ENCODE data around the gene KCNJ13. TPM values are rescaled to one million over a fixed set of nuclear protein-coding genes. Genes with fewer than 3 reads are reported as not detected.

KCNJ13 gene
- total RNA-seq, 1 experiment from 2014 or later, result not detected

GRCh38 chr2:232781765-232782164 lies 5.4 kb upstream of the KCNJ13 start:
- H3K27ac Mint-ChIP-seq (ENCODE audit: low read depth, unreplicated experiment), result peak overlapping the region; percentile 80
- no peaks in the 10 kb centered on the region for H3K27me3 Mint-ChIP-seq (ENCODE audit: insufficient read depth, unreplicated experiment)
- H3K4me1 Mint-ChIP-seq (ENCODE audit: insufficient read depth, unreplicated experiment), result peaks cover 7% of the 10 kb centered on the region
- H3K4me3 Mint-ChIP-seq (ENCODE audit: unreplicated experiment), result no peak overlapping the region
- ChIA-PET CTCF (no interaction called here), POLR2A (interaction anchor here (0.7 to 1.3 kb wide), 2 partner anchors 35 to 476 kb away, joined by 3 read pairs; no protein-coding TSS in a partner anchor)
- H3K9me3 Mint-ChIP-seq (ENCODE audit: unreplicated experiment), result no peaks in the 10 kb centered on the region
- no TSS peak for BruUV-seq (replicated peaks)
- no peak for TF ChIP-seq CTCF (IDR thresholded peaks at IDR 0.05; ENCODE audit: unreplicated experiment)
- peak; percentile 54 for DNase-seq (ENCODE audit: unreplicated experiment)
- intact Hi-C loops (cut with micrococcal nuclease), result no loop called here
- peaks cover 57% of the 10 kb centered on the region for H3K36me3 Mint-ChIP-seq (ENCODE audit: insufficient read depth, unreplicated experiment)

DNA sequence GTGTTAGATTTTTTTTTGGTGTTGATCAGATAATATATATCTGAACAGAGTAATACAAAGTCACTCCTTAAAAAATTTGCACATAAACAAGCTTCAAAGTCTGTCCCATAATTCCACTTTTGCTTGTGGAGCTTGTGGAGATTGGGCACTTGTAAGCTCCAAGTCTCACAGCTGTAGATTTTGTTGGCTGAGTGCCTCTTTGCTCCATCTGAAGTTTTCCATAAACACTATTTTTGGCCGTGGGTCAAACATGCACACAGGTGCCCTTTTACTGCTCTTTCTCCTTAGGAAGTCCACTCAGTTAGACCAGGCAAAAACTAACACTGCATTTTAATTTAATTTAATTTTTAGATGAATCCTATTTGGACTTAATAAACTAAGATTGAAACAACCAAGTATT lies 3.6 kb upstream of the KCNJ13 start:
- CTCF ChIA-PET, result interaction anchor here (1.1 kb wide), 1 partner anchor 7 kb away, joined by 4 read pairs; no protein-coding TSS in a partner anchor

GRCh38 chr2:232779465-232779864 lies 3.1 kb upstream of the KCNJ13 start:
- Mint-ChIP-seq H3K27ac (ENCODE audit: low read depth, unreplicated experiment) (no peak overlapping the region), H3K36me3 (ENCODE audit: insufficient read depth, unreplicated experiment) (peaks cover 67% of the 10 kb centered on the region), H3K4me1 (ENCODE audit: insufficient read depth, unreplicated experiment) (peaks cover 7% of the 10 kb centered on the region), H3K4me3 (ENCODE audit: unreplicated experiment) (no peak overlapping the region), H3K27me3 (ENCODE audit: insufficient read depth, unreplicated experiment) (no peaks in the 10 kb centered on the region), H3K9me3 (ENCODE audit: unreplicated experiment) (no peaks in the 10 kb centered on the region)
- BruUV-seq (replicated peaks), result no TSS peak
- DNase-seq (ENCODE audit: unreplicated experiment), result no peak
- no peak for TF ChIP-seq CTCF (IDR thresholded peaks at IDR 0.05; ENCODE audit: unreplicated experiment)
- intact Hi-C loops (cut with micrococcal nuclease), result no loop called here
- ChIA-PET POLR2A (interaction anchor here (1.5 kb wide), 1 partner anchor 82 kb away, joined by 5 read pairs; the partner anchor contains the start of gene GIGYF2), CTCF (no interaction called here)

More for the DNA sequence above, 3.6 kb upstream of the KCNJ13 start:
- DNase-seq (ENCODE audit: unreplicated experiment), result no peak
- peaks cover 66% of the 10 kb centered on the region for H3K36me3 Mint-ChIP-seq (ENCODE audit: insufficient read depth, unreplicated experiment)
- TF ChIP-seq CTCF (IDR thresholded peaks at IDR 0.05; ENCODE audit: unreplicated experiment), result no peak
- no peaks in the 10 kb centered on the region for H3K27me3 Mint-ChIP-seq (ENCODE audit: insufficient read depth, unreplicated experiment)
- intact Hi-C loops (cut with micrococcal nuclease), result no loop called here
- peaks cover 7% of the 10 kb centered on the region for H3K4me1 Mint-ChIP-seq (ENCODE audit: insufficient read depth, unreplicated experiment)
- no peak overlapping the region for H3K4me3 Mint-ChIP-seq (ENCODE audit: unreplicated experiment)
- H3K27ac Mint-ChIP-seq (ENCODE audit: low read depth, unreplicated experiment), result no peak overlapping the region
- no TSS peak for BruUV-seq (replicated peaks)
- POLR2A ChIA-PET, result interaction anchor here (1.5 kb wide), 1 partner anchor 83 kb away, joined by 5 read pairs; the partner anchor contains the start of gene GIGYF2
- H3K9me3 Mint-ChIP-seq (ENCODE audit: unreplicated experiment), result no peaks in the 10 kb centered on the region

- no peak for DNase-seq (ENCODE audit: unreplicated experiment)
- Mint-ChIP-seq H3K27me3 (ENCODE audit: insufficient read depth, unreplicated experiment) (no peaks in the 10 kb centered on the region), H3K4me3 (ENCODE audit: unreplicated experiment) (no peak overlapping the region), H3K36me3 (ENCODE audit: insufficient read depth, unreplicated experiment) (peaks cover 48% of the 10 kb centered on the region), H3K9me3 (ENCODE audit: unreplicated experiment) (no peaks in the 10 kb centered on the region), H3K4me1 (ENCODE audit: insufficient read depth, unreplicated experiment) (peaks cover 7% of the 10 kb centered on the region), H3K27ac (ENCODE audit: low read depth, unreplicated experiment) (no peak overlapping the region)
- intact Hi-C loops (cut with micrococcal nuclease), result no loop called here
- no TSS peak for BruUV-seq (replicated peaks)
- CTCF ChIA-PET, result interaction anchor here (1.1 kb wide), 1 partner anchor 15 kb away, joined by 4 read pairs; no protein-coding TSS in a partner anchor
- POLR2A ChIA-PET, result interaction anchor here (0.6 kb wide), 1 partner anchor 606 kb away, joined by 3 read pairs; no protein-coding TSS in a partner anchor
- no peak for TF ChIP-seq CTCF (IDR thresholded peaks at IDR 0.05; ENCODE audit: unreplicated experiment)
Observed at GRCh38 chr2:232777276-232777675, 911 bp upstream of the KCNJ13 start.
